SU-DHL-6 (cell line): Measurements from ENCODE around the gene RANBP3.

ENCODE experiments used
- H2AFZ ChIP-seq: fragments of 200-600 bp; sonication (generic); 2 replicates; pipeline ENCODE4 v1.6.1; 2014; ENCODE audit warnings: low read depth, mild to moderate bottlenecking, moderate library complexity, mixed read lengths, antibody characterized with exemption, low read length; ENCODE audit not compliant: severe bottlenecking
- H3F3A ChIP-seq: fragments of 200-600 bp; shearing (Covaris generic); 2 replicates; pipeline ENCODE4 v1.6.0; 2016; ENCODE audit warnings: antibody characterized with exemption, mild to moderate bottlenecking; ENCODE audit not compliant: insufficient read depth
- H3K27ac ChIP-seq: fragments of 200-600 bp; sonication (generic); 2 replicates; pipeline ENCODE4 v1.5.1; 2016; ENCODE audit warnings: low read depth, mild to moderate bottlenecking, low read length, moderate library complexity, mixed read lengths
- H3K27me3 ChIP-seq: fragments of 200-600 bp; sonication (generic), shearing (Covaris generic); 2 replicates; pipeline ENCODE4 v1.6.0; 2014; ENCODE audit warnings: mild to moderate bottlenecking, low read length
- H3K36me3 ChIP-seq: fragments of 200-600 bp; sonication (generic); 2 replicates; pipeline ENCODE4 v1.6.1; 2014; ENCODE audit warnings: mild to moderate bottlenecking, low read length, mixed read lengths
- H3K4me2 ChIP-seq: fragments of 300-600, 200-600 bp; shearing (Covaris generic), sonication (generic); 2 replicates; pipeline ENCODE4 v1.6.0; 2014; ENCODE audit warnings: low read length, low read depth, mild to moderate bottlenecking; ENCODE audit not compliant: poor library complexity, severe bottlenecking
- H3K4me3 ChIP-seq: fragments of 200-600 bp; sonication (generic); 2 replicates; pipeline ENCODE4 v1.5.1; 2014; ENCODE audit warnings: antibody characterized with exemption, low read length, mild to moderate bottlenecking, mixed read lengths; ENCODE audit not compliant: insufficient read depth, poor library complexity, severe bottlenecking
- H3K79me2 ChIP-seq: fragments of 200-600 bp; sonication (generic); 2 replicates; pipeline ENCODE4 v1.6.1; 2014; ENCODE audit warnings: mild to moderate bottlenecking, low read length, moderate library complexity; ENCODE audit not compliant: insufficient read depth
- H3K9ac ChIP-seq: fragments of 200-600 bp; sonication (generic); 2 replicates; pipeline ENCODE4 v1.7.0; 2014; ENCODE audit warnings: mild to moderate bottlenecking, low read length
- H3K9me2 ChIP-seq: fragments of 200-600 bp; sonication (generic); replicated peaks from 2 replicates; pipeline ENCODE4 v1.6.1; 2014; ENCODE audit warnings: low read length; ENCODE audit not compliant: insufficient read depth
- H3K9me3 ChIP-seq: fragments of 200-600 bp; sonication (generic); 2 replicates; pipeline ENCODE4 v1.6.1; 2014; ENCODE audit warnings: low read length, mixed read lengths; ENCODE audit not compliant: insufficient read depth
- H4K20me1 ChIP-seq: fragments of 200-600 bp; sonication (generic); 2 replicates; pipeline ENCODE4 v1.6.1; 2014; ENCODE audit warnings: low read depth, mild to moderate bottlenecking, antibody characterized with exemption, low read length, moderate library complexity, mixed read lengths
- EZH2phosphoT487 ChIP-seq: fragments of 200-600 bp; sonication (generic), shearing (Covaris generic); conservative IDR thresholded peaks from 2 replicates; pipeline ENCODE4 v1.6.1; 2018; ENCODE audit warnings: mild to moderate bottlenecking, antibody characterized with exemption, low read length, moderate library complexity, mixed read lengths
- TF ChIP-seq, protein P1 (sequence below): fragments of 200-600 bp; sonication (generic); IDR thresholded peaks from one replicate; pipeline ENCODE4 v1.5.1; 2017; ENCODE audit warnings: antibody characterized with exemption, mild to moderate bottlenecking, low read length, moderate library complexity; ENCODE audit not compliant: insufficient read depth, poor library complexity, severe bottlenecking

RANBP3 gene

GRCh38 chr19:5911366-5911765, 66.6 kb downstream of the RANBP3 start:
- no peaks in the 10 kb centered on the region for H3K79me2 ChIP-seq
- H3K27ac ChIP-seq = no peak overlapping the region
- TF ChIP-seq EZH2phosphoT487 = no peak
- TF ChIP-seq, protein P1, sequence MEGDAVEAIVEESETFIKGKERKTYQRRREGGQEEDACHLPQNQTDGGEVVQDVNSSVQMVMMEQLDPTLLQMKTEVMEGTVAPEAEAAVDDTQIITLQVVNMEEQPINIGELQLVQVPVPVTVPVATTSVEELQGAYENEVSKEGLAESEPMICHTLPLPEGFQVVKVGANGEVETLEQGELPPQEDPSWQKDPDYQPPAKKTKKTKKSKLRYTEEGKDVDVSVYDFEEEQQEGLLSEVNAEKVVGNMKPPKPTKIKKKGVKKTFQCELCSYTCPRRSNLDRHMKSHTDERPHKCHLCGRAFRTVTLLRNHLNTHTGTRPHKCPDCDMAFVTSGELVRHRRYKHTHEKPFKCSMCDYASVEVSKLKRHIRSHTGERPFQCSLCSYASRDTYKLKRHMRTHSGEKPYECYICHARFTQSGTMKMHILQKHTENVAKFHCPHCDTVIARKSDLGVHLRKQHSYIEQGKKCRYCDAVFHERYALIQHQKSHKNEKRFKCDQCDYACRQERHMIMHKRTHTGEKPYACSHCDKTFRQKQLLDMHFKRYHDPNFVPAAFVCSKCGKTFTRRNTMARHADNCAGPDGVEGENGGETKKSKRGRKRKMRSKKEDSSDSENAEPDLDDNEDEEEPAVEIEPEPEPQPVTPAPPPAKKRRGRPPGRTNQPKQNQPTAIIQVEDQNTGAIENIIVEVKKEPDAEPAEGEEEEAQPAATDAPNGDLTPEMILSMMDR = no peak
- H4K20me1 ChIP-seq = no peaks in the 10 kb centered on the region
- no peaks in the 10 kb centered on the region for H3K9me3 ChIP-seq
- H3K9me2 ChIP-seq = no peaks in the 10 kb centered on the region
- H3K9ac ChIP-seq = no peak overlapping the region
- no peaks in the 10 kb centered on the region; the same call in 1 of the 2 replicates for H3F3A ChIP-seq
- H3K36me3 ChIP-seq = no peaks in the 10 kb centered on the region
- H3K4me3 ChIP-seq = no peak overlapping the region
- H2AFZ ChIP-seq = no peak overlapping the region
- no peaks in the 10 kb centered on the region for H3K27me3 ChIP-seq
- H3K4me2 ChIP-seq = no peak overlapping the region

- no peak overlapping the region for H2AFZ ChIP-seq
- no peaks in the 10 kb centered on the region for H3K9me3 ChIP-seq
- H3K4me3 ChIP-seq = no peak overlapping the region
- H3K4me2 ChIP-seq = no peak overlapping the region
- H3K9ac ChIP-seq = no peak overlapping the region
- no peak overlapping the region for H3K27ac ChIP-seq
- no peaks in the 10 kb centered on the region for H4K20me1 ChIP-seq
- H3K36me3 ChIP-seq = no peaks in the 10 kb centered on the region
- no peaks in the 10 kb centered on the region for H3K9me2 ChIP-seq
- H3K79me2 ChIP-seq = no peaks in the 10 kb centered on the region
- H3K27me3 ChIP-seq = no peaks in the 10 kb centered on the region
- no peaks in the 10 kb centered on the region; the same call in 1 of the 2 replicates for H3F3A ChIP-seq
- TF ChIP-seq, protein P1 = no peak
- TF ChIP-seq EZH2phosphoT487 = no peak
Measured at GRCh38 chr19:5910638-5910907, 67.4 kb downstream of the RANBP3 start.

DNA sequence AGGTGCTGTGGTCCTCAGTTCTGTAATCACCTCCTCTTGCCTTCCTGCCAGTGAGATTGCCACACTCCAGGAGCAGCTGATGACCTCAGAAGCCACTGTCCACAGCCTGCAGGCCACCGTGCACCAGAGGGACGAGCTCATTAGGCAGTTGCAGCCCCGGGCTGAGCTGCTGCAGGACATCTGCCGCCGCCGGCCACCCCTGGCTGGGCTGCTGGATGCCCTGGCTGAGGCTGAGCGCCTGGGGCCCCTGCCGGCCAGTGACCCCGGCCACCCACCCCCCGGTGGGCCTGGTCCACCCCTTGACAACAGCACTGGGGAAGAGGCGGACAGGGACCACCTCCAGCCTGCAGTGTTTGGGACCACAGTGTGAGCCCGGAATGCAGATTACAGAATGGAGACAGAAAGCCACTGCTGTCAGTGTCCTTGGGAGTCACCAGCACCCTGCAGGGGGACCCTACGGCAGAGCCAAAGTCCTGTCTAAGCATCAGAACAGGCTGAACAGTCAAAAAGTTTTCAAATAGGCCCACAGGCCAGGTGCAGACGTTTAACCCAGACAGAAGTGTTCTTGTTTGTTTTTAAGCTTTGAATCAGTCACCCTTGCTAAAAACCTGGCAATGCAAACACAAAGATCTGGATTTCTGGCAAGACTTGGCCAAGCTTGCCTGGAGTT, 69.0 kb downstream of the RANBP3 start:
- H3K9me3 ChIP-seq = no peaks in the 10 kb centered on the region
- H3K9me2 ChIP-seq = no peaks in the 10 kb centered on the region
- TF ChIP-seq EZH2phosphoT487 = no peak
- TF ChIP-seq, protein P1 = no peak
- no peaks in the 10 kb centered on the region for H3K79me2 ChIP-seq
- no peaks in the 10 kb centered on the region; the same call in 1 of the 2 replicates for H3F3A ChIP-seq
- H3K27me3 ChIP-seq = no peaks in the 10 kb centered on the region
- H2AFZ ChIP-seq = no peak overlapping the region
- no peak overlapping the region for H3K9ac ChIP-seq
- H4K20me1 ChIP-seq = no peaks in the 10 kb centered on the region
- no peak overlapping the region for H3K4me2 ChIP-seq
- H3K36me3 ChIP-seq = no peaks in the 10 kb centered on the region
- H3K27ac ChIP-seq = no peak overlapping the region
- H3K4me3 ChIP-seq = no peak overlapping the region
